NCI-H1105 (cell line): ENCODE measurements around the gene EDC4.
"Not testable (repeated sequence)": the region's sequence is repeated elsewhere in the genome, so short reads cannot be mapped to it uniquely, and the experiment has no call there.

Experiments
- DNase-seq: peaks from one replicate; lab custom pipeline; 2025; lab: John Stamatoyannopoulos, UW

EDC4 gene

GRCh38 chr16:67909056-67909742, 36.3 kb downstream of the EDC4 start:
- no peak for DNase-seq

DNA sequence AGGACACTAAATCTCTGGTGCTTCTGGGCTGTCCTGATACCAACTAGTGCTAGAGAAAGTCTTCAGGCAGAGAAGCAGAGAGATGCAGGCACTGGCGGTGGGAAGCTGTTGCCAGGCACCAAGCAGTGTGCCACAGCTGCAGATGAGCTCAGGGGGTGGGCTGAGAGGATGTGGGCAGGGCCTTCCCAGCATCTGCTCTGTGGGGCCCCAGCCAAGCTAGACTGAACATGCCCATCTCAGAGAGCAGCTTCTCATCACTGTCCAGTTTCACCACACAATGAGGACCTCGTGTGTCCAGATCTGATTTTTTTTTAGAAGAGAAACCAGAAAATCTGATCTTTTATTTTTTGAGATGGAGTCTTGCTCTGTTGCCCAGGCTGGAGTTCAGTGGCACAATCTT, 37.3 kb downstream of the EDC4 start:
- DNase-seq: no peak

DNA sequence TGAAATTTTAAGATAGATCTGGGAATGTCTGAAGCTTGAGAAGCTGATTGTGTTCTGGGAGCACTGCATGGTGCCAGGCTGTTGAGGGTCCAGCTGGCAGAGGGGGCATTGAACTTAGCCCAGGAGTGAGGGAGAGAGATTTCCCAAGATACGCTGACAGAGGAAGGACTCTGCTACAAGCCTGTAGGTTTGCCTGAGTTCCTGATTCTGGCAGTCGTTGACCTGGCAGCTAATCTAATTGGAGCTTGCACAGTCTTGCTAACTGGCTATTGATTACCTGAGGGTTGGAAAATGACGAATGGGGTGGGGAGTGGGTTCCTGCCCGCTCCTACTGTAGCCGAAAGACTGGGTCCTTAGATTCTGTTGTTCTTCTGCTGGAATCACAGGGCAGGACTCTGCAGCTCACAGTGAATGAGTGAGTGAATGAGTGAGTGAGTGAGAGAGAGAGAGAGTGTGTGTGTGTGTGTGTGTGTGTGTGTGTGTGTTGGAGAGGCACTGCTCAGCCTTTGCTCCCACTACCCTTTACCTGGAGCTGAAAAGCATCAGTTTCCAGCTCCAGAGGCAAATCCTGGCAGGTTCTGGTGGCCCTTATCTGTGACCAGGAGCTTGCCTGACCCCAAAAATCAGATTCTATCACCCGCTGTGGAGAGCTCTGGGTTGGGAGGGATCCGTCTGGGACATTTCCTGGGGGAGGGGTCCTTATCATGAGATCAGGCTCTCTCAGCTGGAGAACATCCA, 42.1 kb downstream of the EDC4 start:
- no peak for DNase-seq

GRCh38 chr16:67915496-67915769, 42.6 kb downstream of the EDC4 start:
- DNase-seq: not testable (repeated sequence)

DNA sequence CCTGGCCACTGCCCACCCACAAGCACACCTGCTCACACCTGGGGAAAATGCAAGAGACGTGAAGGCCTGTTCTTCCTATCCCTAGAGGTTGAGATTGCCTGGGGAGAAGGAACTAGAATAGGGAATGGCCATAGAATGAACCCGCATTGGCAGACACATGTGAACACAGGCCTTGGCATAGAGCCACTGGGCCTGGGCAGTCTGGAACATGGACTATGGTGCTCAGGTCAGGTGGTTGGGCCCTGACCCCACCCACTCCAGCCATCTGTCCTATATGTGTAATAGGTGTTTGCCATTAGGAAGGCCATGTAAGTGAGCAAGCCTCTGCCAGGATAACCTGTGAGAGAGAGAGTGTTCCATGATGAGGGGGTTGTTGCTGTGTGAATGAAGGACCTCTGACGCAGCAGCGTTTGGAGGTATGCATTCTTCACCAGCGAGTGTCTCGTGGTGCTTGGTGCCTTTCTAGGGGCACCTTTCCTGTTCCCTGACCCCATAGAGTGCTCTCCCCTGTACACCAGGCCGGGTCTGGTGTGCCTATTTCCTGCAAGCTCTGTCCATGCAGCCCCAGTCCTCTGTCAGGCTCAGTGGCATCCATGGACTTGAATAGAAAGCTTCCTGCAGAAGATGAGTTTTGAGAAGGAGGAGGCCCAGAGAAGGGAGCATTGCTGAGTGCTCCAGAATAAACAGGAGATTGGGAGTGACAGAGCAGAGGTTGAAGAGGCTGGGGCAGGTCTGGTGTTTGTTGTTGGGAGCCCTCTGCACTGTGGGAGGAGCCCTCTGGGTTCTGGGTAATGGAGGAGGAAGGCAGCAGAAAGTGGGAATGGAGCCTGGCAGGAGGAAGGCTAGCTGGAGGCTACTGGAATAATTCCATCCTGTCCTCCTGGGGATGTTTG, 43.2 kb downstream of the EDC4 start:
- no peak for DNase-seq

DNA sequence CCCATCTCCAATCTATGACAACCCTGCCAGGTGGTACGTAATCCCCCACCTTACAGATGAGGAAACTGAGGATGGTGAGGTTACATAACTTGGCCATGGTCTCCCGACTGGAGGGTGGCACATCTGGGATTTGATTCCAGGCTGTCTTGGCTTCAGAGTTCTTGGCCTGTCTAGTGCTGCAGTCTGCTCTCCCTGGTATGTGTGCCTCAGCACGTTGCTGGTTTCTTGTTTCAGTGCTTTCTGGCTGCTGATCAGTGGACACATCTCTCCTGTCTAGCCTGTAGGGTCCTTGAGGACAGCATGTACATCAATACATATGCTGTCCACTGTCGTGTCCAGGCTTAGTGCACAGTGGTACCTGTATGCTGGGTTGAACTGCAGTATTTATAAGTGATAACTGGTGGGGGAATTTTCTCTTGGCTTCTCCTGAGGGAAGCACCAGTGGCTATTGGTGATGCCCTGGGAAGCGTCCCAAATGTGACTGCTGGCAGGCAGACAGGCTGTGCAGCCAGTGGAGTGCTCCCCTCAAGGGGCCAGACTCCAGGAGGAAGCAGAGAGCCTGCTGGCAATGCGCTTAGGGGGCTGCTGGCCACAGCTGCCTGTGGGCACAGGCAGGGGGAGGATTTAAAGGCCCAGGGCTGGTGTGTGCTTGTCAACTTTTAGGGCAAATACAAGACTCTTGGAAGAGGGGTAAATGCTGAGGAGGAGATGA, 44.4 kb downstream of the EDC4 start:
- no peak for DNase-seq

DNA sequence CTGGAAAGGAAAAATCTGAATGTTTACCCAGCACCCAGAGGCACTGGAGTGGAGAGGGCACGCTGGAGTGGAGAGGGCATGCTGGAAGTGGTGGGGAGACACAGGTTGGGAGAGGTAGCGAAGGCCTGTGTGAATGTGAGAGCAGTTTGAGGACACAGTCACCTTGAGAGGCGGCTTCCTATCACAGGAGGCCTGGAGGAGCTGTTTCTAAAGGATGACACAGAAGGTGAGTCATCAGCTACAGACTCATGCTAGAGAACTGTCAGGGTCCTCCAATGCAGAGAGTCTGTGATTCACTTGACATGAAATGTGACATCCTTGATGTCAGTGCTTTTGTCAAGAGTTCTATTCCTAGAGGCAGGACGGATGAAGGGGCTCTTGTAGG, 45.0 kb downstream of the EDC4 start:
- DNase-seq: no peak

DNA sequence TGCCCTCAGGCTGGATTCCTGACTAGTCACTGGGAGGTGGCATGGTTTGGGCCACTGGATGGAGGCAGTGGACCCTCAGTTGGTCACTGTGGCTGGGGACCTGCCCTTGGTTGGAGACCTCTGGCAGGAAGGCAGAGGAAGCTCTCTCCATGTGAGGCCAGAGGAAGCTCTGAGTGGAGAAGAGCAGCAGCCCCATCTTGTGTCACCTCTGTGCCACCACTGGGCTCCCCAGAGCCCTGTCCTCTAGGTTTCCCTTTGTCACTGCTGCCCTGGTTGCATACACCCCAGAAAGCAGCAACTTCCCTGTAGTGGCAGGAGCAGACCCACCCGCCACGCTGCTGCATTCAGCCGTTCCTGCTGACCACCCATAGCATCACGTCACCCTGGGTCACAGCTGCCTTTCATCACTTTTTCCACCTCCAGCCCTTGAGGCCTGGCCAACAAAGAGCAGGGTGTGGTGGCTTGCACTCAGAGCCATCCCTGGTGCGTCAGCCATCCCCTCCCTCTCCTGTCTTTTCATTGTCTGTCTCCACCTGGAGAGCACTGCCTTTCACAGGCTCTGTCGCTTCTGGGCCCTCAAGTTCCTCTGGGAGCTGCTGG, 46.9 kb downstream of the EDC4 start:
- DNase-seq: no peak

GRCh38 chr16:67922221-67922620, 49.4 kb downstream of the EDC4 start:
- DNase-seq: no peak

DNA sequence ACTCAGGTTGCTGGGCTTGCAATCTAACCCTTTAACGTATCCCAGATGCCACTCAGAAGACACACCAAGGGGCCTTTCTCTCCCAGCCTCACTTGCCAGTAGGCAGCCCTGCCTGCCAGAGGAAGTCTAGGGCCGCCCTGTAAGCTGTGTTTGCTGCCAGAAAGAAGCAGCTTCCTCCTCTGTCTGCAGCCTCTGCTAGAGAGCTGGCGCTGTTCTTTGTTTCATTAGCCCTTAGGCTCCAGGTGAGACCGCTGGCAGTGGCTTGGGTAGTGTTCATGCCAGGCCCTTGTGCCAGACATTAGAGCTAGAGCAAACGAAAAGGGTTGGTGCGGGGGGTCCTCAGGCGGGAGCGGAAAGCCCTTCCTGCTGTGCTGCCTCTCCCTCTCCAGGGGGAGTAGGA, 49.9 kb downstream of the EDC4 start:
- peak; percentile 21 for DNase-seq

GRCh38 chr16:67923414-67924116, 50.7 kb downstream of the EDC4 start:
- peak; percentile 35 for DNase-seq

- no peak for DNase-seq
These were observed 51.5 kb downstream of the EDC4 start for GRCh38 chr16:67924140-67924906.

DNA sequence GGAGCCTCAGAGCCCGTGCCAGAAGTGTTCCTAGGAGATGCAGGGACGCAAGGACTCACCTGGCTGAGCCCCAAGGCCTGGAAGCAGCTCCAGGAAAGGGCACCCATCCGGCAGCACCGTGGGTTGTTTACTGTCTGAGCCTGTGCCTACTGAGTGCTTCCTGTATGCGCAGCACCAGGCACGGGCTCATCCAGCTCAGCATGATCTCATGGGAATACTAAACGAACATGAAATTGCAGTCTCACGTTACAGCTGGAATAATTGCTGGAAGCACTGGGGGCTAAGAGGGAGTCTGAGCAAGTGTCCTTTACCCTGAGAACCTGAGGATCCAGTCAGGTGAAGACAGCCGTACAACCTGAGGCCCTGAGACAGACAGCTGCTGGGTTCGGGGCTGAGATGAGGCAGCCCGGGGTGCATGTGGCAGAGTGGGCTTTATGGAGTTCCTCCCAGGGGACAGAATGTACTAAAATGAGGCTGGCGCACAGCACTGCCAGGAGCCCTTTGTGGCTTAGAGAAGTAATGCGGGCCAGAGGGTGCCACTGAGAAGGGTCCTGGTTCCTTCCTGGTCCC, 53.4 kb downstream of the EDC4 start:
- DNase-seq: peak; percentile 61

DNA sequence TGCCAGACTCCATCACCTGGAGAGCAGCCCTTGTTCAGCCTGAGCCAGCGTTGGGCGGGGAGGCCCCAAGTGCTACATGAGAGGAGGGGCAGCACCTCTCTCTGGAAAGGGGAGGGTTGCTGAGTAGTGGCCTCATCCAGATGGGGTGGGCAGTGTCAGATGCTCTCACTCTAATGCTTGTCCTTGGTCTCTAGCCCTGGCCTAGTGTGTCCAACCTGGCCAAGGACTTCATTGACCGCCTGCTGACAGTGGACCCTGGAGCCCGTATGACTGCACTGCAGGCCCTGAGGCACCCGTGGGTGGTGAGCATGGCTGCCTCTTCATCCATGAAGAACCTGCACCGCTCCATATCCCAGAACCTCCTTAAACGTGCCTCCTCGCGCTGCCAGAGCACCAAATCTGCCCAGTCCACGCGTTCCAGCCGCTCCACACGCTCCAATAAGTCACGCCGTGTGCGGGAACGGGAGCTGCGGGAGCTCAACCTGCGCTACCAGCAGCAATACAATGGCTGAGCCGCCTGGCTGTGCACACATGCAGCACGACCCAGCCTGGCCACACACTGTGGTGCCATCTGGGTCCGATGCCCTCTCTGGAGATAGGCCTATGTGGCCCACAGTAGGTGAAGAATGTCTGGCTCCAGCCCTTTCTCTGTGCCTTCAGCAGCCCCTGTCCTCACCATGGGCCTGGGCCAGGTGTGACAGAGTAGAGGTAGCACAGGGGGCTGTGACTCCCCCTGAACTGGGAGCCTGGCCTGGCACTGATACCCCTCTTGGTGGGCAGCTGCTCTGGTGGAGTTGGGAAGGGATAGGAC, 54.5 kb downstream of the EDC4 start:
- no peak for DNase-seq

GRCh38 chr16:67928147-67928546, 55.3 kb downstream of the EDC4 start:
- DNase-seq: no peak

- peak; percentile 41 for DNase-seq
These were observed 55.9 kb downstream of the EDC4 start for GRCh38 chr16:67928561-67929364.

DNA sequence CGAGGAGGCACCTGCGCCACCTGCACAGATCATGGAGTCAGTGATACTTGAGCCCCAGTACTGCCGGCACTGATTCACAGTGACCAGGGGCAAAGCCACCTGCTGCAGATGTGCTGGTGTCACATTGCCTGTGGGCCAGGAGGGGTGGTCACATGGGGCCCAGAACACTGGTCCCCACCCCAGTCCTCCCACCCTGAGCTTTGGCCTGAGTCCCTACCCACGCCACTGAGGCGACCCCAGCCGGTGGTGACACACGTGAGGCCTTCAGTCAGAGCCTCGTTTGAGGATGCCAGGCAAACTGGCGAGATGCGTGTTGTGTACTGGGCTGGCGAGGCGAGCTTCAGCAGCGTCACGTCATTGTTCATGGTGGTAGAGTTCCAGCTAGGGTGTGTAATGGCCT, 57.3 kb downstream of the EDC4 start:
- no peak for DNase-seq

DNA sequence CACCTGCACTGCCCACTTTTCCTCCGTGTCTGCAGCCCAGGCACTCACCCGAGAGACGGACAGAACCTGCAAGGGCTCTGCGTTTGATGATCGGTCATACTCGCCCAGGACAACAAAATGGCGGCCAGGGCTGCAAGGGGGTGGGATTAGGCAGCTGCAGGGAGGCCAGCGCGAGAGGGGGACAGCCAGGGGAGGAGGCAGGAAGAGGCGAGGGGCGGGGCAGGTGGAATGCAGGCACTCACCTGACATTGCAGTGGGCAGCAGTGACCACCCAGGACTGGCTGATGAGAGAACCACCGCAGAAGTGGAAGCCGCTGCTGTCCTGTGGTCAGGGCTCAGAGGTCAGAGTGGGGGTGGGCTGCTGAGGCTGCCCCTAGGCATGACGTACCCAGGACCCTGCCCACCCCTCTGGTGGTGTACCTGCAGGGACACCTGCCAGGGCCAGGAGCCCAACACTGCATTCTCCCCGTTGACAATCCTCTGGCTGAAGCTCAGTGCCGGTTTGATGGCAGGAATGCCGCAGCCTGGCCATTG, 57.9 kb downstream of the EDC4 start:
- DNase-seq: no peak
